Lung microvascular endothelial cell (primary cell): ENCODE data around the gene BEST3. TPM values are rescaled to one million over a fixed set of nuclear protein-coding genes. Genes with fewer than 3 reads are reported as not detected.

ENCODE experiments used
- DNase-seq, 2 donors: peaks; one replicate each; pipeline versions ENCODE4 v3.0.0 to v3.0.0-alpha.2; 2010; ENCODE audit warnings: low read depth in 2 of 2
- total RNA-seq: library from RNA; depleted of rRNA; stranded (reverse); fragments of >200 nt; gene quantifications from 2 replicates; pipeline ENCODE4 v1.2.1, GENCODE V29; 2014

BEST3 gene
- total RNA-seq, 1 donor from 2014 or later, result 0.60 TPM

DNA sequence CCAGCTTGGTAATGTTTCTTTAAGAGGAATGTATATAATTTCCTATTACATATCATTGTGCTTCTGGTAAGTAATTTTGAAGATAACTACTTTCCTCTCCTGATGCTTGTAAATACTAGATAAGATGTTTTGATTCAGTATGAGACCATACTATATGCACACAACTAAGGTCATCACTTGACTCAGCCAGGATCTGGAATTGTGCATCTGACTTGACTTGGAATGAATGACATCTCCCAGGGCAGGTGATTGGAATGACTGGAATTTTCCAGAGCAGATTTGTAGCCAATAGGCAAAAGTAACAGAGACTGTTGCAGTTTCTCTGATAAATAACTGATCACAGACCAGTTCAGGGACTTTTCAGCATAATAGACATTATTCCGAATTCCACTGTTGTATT is 11.1 kb downstream of the BEST3 start:
- peak; percentile 32 to 43 for DNase-seq

- DNase-seq, result no peak
Observed at GRCh38 chr12:69687390-69687789, 11.7 kb downstream of the BEST3 start.

DNA sequence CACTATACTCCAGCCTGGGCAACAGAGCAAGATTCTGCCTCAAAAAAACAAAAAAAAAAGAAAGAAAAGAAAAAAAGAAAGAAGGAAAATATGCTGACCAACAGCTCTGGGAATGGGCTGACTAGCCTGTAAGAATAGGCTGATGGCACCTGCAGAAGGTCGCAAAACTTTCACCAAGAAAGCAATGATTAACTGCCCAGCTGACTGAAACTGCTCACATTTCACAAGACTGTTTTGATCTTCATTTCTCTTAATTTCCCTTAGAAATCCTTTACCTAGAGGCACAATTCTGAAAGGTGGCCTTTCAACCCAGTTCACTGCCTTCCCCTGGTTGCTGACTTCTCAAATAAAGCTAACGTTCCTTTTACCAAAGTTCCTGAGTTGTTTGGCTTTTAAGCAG is 12.4 kb downstream of the BEST3 start:
- no peak for DNase-seq

DNA sequence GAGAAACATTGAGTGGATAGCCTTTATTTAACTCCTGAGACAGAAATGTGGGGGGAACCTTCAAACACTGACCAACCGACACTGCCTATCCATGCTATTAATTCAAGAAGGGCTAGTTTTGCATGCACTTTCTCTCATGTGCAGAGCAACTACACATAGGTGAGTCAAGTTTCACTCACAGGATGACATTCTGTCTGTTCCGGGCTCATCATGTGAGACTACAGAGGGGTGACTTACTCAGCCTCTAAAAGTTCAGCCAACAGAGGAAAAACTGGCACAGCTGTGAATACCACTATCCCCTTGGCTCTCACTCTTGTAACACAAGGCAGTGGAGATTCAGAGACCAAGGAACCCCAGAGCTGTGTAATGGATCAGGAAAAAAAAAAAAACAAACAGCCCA is 13.3 kb downstream of the BEST3 start:
- DNase-seq, result peak; percentile 31 to 46

DNA sequence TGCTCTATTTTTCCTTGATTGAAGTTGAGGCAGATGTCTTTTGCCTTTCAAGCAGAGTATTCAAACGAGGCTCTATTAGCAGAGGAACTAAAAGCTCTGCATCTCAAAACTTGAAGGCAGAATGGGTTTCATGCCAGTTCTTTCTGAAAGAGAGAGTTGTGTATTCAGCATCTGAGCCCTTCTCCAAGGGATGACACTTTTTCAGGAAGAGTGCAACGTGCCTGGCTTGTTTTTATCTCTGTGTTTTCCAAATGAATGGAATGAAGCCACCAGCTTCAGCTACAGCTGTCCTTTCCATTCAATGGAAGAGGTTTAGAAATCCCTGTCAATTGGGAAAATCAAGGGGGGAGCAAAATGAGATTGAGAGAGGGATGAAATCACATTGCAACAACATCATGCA is 14.6 kb downstream of the BEST3 start:
- DNase-seq, result no peak

DNA sequence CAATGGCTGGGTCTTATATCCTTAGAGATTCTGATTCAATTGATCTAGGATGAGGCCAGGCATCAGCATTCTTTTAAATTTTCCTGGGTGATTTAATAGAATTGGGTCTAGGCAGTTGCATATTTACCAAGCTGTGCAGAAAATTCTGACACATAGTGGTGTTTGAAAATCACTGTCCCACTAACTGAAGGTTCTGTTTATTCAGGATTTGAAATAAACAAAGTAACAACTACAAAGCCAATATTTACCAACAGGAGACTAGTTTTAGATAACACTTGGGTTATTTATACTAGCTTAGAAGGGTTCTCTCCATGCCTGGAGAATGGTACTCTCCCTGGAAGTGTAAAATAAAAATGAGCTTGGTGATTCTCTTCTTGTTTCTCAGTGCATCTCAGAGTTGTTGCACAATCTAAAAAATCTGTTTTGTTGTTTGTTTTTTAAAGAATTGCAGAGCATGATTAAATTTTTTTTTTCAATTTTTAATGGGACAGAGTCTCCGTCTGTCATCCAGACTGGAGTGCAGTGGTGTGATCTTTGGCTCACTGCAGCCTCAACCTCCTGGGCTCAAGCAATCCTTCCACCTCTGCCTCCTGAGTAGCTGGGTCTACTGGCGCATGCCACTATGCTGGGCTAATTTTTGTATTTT is 16.9 kb downstream of the BEST3 start:
- no peak for DNase-seq

DNA sequence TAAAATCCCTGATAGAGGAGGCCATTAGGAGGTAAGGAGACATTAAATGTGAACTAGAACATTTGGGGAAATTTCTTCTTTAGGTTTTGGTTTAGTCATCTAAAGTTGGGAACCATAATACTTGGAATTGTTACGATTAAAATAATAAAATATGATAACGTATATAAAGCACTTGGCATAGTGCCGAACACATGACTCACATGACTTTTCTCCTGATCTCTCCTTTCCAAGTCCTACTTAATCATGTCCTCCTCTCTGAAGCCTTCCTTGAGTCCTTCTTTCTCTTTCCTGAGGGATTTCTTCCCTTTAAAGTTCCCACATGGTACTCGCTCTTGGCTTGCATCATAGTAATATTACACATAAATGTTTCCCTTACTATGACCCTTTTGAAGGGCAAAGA is 20.0 kb downstream of the BEST3 start:
- peak in 1 of 2 donors; percentile 12 for DNase-seq

DNA sequence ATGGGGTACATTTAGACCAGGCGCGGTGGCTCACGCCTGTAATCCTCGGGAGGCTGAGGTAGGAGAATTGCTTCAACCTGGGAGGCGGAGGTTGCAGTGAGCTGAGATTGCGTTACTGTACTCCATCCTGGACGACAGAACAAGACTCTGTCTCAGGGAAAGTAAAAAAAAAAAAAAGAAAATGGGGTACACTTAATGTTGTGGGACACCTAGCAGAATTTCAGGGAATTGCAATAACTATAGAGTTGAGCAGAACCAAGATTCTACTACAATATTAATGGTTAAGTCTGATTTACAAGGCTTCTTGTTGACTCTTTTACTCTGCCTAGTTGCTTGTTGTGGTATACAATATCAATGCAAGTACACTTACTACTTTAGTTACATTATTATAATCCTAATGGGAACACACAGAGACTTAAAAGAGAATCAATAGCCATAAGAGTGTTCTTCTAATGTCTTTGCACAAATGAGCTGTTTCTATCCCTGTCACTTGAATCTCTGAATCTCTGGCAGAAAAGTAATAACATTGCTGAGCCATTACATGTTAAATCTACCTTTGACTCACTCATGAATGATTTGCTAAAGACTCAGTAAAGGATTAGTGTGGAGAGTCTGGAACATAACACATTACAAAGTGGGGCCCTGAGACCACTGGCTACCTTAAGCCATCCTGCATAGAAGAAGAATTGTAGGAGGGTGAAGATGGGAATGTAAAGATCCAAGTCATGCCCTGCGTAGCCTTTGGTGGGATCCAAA is 22.7 kb downstream of the BEST3 start:
- no peak for DNase-seq

- no peak for DNase-seq
Observed at GRCh38 chr12:69672195-69672594, 26.9 kb downstream of the BEST3 start.

DNA sequence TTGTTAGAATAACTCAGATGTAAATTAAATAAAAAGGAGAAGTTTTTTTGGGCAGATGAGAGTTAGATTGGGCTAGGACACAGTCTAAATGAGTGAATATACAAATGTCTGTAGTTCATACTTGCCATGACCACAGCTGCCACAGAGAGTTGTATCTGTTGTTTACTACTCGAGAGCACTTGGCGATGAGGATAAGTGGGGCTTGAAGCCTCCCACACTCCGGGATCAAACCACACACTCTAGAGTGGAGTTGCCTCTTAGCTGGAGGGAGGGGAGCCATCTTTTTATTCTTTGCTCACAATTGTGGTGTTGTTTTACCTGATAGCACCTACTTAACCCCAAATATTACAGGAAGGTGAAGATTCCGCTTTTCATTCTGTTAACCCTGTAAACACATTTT is 27.5 kb downstream of the BEST3 start:
- no peak for DNase-seq

GRCh38 chr12:69666798-69667197 is 32.3 kb downstream of the BEST3 start:
- no peak for DNase-seq

GRCh38 chr12:69664930-69665377 is 34.1 kb downstream of the BEST3 start:
- DNase-seq, result peak; percentile 44 to 57

DNA sequence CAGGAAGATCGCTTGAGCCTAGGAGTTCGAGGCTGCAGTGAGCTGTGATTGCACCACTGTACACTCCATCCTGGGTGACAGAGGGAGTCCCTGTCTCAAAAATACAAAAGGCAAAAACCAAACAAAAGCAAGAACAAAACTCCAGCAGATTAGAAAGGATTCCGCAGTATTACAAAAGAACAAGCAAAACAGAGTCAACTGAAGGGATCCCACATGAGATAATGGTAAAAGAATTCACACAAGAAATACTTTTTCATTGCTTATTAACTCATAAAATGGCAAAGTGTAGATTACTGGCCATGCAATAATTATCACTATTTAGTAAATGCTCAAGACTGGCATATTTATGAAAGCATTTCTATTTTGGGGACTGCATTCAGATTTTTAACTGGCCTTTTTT is 35.4 kb downstream of the BEST3 start:
- DNase-seq, result no peak

DNA sequence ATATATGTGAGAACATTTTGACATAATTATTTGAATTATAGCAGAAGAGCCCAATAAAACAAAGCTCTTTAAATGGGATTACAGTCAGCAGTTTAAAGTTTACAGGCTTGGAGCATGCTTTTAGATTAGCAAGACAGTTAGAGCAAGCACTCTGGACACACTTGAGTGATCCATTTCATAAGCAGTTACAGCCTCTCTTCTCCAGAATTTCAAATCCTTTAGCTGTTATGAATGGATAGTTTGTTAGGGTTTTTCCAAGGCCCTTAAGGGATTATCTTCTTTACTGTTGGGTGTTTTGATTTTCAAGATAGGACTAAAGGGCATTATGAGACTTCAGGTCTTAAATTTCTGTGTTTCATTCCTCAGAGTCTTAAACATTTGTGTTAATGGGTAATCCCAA is 36.3 kb downstream of the BEST3 start:
- no peak for DNase-seq

DNA sequence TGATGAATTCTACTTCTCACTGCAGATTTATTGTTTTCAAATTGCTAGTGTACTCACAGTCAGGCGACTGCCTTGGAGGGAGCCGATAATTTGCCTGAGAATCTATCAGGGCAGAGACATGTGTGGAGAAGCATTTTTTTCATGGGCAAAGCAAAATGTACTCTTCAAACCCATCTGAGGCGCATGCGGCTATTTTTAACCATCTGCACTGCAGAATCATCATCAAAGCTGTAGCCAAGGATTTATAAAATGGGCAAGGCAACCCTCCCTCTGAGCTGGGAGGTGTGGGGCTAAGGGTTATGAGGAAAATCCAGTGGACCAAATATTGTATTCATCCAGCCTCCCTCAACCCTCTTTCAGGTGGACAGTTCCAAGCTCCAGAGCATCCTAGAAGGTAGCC is 37.7 kb downstream of the BEST3 start:
- no peak for DNase-seq

DNA sequence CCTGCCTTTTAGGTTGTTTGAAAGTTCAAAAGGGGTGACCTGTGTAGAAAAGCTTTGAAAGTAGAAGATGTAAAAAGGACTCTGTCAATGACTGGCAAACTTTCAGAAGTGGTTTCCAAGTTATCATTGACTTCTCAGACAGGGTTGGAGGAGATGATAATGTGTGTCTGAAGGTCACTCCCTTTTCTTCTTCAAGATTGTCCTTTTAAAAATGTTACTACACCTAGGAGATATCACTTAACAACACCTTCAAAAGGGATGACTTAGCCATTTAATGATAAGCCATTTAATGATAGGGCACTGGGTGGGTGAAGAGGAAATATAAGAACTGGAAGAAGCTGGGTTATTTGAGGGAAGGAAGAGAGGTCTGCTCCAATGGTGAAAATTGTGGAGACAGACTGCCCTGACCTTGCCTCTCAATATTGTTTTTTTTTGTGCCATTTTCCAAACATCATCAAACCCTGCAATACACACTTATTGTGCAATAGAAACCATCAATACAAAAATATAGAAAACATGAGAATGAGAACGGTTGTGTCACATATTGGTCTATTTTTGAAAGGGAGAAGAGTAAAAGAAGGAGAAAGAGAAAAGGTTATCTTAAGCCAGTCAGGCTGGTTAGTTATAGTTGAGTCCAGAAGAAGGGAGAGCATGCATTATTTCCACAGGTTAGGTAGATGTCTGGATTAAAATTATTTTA is 38.8 kb downstream of the BEST3 start:
- DNase-seq, result no peak

GRCh38 chr12:69658203-69658602 is 40.9 kb downstream of the BEST3 start:
- no peak for DNase-seq

DNA sequence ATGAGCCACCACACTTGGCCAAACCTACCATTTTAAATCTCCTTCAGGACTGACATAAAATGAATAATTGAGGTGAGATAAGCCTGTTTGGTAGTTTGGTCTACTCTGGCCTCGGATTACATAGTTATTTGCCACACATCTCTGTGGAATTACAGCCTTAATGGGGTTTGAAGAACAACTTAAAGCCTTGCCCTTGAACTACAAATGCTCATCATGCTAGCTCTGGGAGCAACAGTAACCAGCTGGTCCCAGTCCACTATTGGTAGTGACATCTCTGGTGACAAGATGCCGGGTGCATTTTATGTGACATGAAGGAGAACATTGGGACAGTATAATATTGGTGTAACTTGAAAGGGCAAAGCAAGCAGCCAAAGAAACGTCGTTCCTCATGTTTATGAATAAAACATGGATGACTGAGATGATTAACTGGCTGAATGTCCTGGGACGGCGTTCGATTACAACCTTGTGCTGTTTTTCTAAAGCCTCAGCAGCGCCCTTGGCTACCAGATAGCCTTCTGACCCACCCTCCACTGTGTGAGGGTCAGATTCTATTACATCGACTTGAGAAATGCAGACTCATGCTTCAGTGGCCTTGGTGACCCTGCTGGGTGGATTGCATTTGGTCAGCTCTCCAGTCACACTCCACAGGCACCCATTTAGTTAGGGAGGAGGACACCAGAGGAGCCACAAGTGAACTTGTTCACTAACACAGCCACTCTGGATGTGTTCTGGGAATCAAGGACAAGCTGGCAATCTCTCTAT is 41.5 kb downstream of the BEST3 start:
- peak in 1 of 2 donors; percentile 32 for DNase-seq

DNA sequence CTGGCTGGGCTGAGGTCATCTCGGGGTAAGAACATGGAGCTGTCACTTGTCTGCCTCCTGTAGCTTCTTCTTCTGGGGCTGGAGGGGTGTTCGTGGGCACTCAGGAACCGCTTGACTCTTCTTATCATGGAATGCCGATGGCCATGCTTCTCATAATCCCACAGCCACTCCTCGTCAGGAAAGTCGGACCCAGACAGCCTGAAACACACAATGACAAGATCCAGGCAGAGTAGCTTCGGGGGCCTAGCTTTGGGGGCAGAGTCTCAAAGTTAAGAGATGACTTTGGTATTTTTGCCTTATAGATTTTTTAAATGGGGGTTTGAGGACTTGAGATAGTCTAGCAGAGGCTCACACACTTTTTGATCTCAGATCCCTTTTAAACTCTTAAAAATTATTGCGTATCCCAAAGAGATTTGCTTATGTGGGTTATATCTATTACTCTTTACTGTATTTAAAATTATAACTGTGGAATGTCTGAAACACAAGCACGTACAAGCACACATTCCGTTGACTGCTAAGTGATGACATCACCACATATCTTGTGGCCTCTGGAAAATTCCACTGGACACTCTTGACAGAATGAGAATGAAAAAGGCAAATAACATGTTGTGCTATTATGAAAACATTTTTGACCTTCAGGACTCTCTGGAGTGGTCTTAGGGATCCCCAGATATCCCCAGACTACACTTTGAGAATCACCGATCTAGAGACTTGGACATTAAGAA is 43.3 kb downstream of the BEST3 start:
- peak; percentile 68 to 72 for DNase-seq

DNA sequence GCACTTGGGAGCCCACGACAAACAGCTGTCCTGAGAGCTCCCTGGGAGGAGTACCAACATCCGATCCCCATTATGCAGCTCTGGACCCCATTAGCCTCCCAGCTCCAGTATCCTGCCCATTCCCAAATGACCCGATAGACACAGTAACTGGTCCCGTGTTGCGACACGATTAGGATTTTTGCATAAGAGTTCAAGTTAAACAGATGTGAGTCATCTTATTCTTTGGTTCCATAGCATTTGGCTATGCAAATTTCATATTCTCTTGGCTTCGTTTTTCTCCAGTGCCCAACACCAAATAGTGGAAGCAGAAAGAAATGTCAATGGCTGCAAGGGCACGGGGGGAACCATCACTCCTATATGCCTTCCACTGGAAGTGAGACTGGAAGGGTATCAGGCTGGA is 45.4 kb downstream of the BEST3 start:
- no peak for DNase-seq

DNA sequence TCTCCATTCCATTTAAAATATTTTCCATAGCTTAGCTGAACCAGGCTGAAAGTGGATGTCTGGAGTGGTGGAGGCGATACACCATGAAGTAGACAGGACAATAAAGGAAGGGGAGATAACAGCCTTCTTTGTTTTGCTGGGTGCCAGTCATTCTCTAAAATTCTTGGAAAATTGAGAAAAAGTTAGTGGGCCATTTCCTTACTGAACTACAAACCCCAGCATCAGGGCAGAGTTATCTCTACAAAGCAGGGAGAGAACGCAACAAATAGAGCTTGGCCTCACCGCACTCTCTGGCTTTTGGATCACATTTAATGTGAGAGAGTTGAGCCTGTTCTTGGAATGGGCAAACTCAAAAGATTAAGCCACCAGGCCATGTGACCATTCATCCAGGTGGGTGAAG is 47.2 kb downstream of the BEST3 start:
- no peak for DNase-seq
